Fibroblast of lung (primary cell): ENCODE data around the gene MIOX. TPM values are rescaled to one million over a fixed set of nuclear protein-coding genes. Genes with fewer than 3 reads are reported as not detected.

Experiments
- DNase-seq, 2 donors: peaks; one replicate each; pipeline versions ENCODE4 v3.0.0 to v3.0.0-alpha.2; 2010; ENCODE audit warnings: low read depth in 2 of 2
- H2AFZ ChIP-seq: 2 replicates; pipeline ENCODE4 v1.5.1; 2012; ENCODE audit warnings: low read length, control low read depth, inconsistent platforms
- H3K27ac ChIP-seq: 2 replicates; pipeline ENCODE4 v1.5.1; 2011; ENCODE audit warnings: low read length, control low read depth; ENCODE audit not compliant: insufficient read depth
- H3K27me3 ChIP-seq: 2 replicates; pipeline ENCODE4 v1.5.1; 2011; ENCODE audit warnings: mild to moderate bottlenecking, low read length; ENCODE audit not compliant: control insufficient read depth, insufficient read depth
- H3K36me3 ChIP-seq: 2 replicates; pipeline ENCODE4 v1.5.1; 2011; ENCODE audit warnings: low read length; ENCODE audit not compliant: control insufficient read depth, insufficient read depth
- H3K4me1 ChIP-seq: 2 replicates; pipeline ENCODE4 v1.5.1; 2011; ENCODE audit warnings: low read length; ENCODE audit not compliant: control insufficient read depth, insufficient read depth; ENCODE audit errors: extremely low read depth
- H3K4me2 ChIP-seq: 2 replicates; pipeline ENCODE4 v1.5.1; 2011; ENCODE audit warnings: low read length, control low read depth; ENCODE audit not compliant: insufficient read depth; ENCODE audit errors: extremely low read depth
- H3K4me3 ChIP-seq, 4 experiments: fragments of 200-600 bp in 1 of 4; sonication (generic) in 1 of 4; replicated peaks in 1 of 4; 2 replicates each; pipeline ENCODE4 v1.5.1; 2011 to 2016; ENCODE audit warnings: low read length in 4 of 4, low read depth in 3 of 4, mild to moderate bottlenecking in 3 of 4, control low read depth in 2 of 4, inconsistent platforms in 1 of 4, mixed read lengths in 1 of 4; ENCODE audit not compliant: insufficient read depth in 1 of 4; ENCODE audit errors: control extremely low read depth in 1 of 4
- H3K79me2 ChIP-seq: 2 replicates; pipeline ENCODE4 v1.5.1; 2012; ENCODE audit warnings: mild to moderate bottlenecking, low read length, inconsistent platforms; ENCODE audit not compliant: control insufficient read depth, insufficient read depth
- H3K9ac ChIP-seq: 2 replicates; pipeline ENCODE4 v1.5.1; 2011; ENCODE audit warnings: mild to moderate bottlenecking, low read length, control low read depth; ENCODE audit not compliant: insufficient read depth
- H3K9me3 ChIP-seq: 2 replicates; pipeline ENCODE4 v1.5.1; 2012; ENCODE audit warnings: low read depth, low read length; ENCODE audit not compliant: control insufficient read depth, insufficient read depth
- H4K20me1 ChIP-seq: 2 replicates; pipeline ENCODE4 v1.5.1; 2011; ENCODE audit warnings: low read length; ENCODE audit not compliant: control insufficient read depth, insufficient read depth; ENCODE audit errors: extremely low read depth
- EZH2 ChIP-seq: IDR thresholded peaks from 2 replicates; pipeline ENCODE4 v1.5.1; 2012; ENCODE audit warnings: low read length, control low read depth, mild to moderate bottlenecking; ENCODE audit errors: missing control alignments
- polyA plus RNA-seq, 2 donors: library from polyadenylated mRNA; depleted of rRNA in 1 of 2; stranded (reverse) in 1 of 2; unstranded in 1 of 2; fragments of >200 nt; gene quantifications; 2 replicates each; pipeline ENCODE4 v1.2.1, GENCODE V29; 2011 to 2012; ENCODE audit warnings: missing spikeins in 1 of 2
- total RNA-seq: library from RNA; depleted of rRNA; stranded (reverse); fragments of >200 nt; gene quantifications from 2 replicates; pipeline ENCODE4 v1.2.1, GENCODE V29; 2014
- TF ChIP-seq, protein P1 (sequence below), 2 donors: IDR thresholded peaks in 1 of 2; conservative IDR thresholded peaks in 1 of 2; 1 replicate in 1 of 2; 2 replicates in 1 of 2; pipeline ENCODE4 v1.5.1; 2011 to 2012; ENCODE audit warnings: low read length in 2 of 2, control low read depth in 1 of 2, inconsistent platforms in 1 of 2, low read depth in 1 of 2, mild to moderate bottlenecking in 1 of 2

The MIOX gene
- total and polyA plus RNA-seq, 2 donors (not counting 1 experiment from before 2014, with no cell fraction given), result 0.06 to 0.17 TPM

- no peak overlapping the region for H3K27ac ChIP-seq
Measured at GRCh38 chr22:50443801-50444625, 42.6 kb upstream of the MIOX start.

DNA sequence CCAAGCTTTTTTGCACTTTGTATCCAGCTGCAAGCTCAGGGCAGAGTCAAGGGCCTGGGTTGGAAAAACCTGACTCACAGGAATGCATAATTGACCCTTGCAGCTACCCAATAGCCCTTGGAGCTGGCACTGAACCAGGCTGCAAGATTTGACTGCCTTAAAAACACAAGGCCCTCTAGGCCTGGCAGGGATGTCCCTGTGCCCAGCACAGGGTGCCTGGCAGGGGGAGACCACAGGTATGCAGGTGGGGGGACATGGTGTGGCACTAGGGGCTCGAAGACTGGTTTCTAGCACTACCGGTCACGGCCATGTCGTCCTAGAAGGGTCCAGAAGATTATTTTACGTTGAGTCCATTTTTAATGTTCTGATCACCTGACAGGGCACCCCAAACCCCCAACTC, 42.0 kb upstream of the MIOX start:
- H3K27me3 ChIP-seq, result no peaks in the 10 kb centered on the region
- peaks cover 32% of the 10 kb centered on the region for H3K36me3 ChIP-seq
- H3K9me3 ChIP-seq, result no peaks in the 10 kb centered on the region
- H3K4me1 ChIP-seq, result peaks cover 8% of the 10 kb centered on the region
- no peak overlapping the region for H3K9ac ChIP-seq
- no peak overlapping the region for H3K4me2 ChIP-seq
- H4K20me1 ChIP-seq, result no peaks in the 10 kb centered on the region
- no peak for TF ChIP-seq EZH2
- TF ChIP-seq, protein P1, sequence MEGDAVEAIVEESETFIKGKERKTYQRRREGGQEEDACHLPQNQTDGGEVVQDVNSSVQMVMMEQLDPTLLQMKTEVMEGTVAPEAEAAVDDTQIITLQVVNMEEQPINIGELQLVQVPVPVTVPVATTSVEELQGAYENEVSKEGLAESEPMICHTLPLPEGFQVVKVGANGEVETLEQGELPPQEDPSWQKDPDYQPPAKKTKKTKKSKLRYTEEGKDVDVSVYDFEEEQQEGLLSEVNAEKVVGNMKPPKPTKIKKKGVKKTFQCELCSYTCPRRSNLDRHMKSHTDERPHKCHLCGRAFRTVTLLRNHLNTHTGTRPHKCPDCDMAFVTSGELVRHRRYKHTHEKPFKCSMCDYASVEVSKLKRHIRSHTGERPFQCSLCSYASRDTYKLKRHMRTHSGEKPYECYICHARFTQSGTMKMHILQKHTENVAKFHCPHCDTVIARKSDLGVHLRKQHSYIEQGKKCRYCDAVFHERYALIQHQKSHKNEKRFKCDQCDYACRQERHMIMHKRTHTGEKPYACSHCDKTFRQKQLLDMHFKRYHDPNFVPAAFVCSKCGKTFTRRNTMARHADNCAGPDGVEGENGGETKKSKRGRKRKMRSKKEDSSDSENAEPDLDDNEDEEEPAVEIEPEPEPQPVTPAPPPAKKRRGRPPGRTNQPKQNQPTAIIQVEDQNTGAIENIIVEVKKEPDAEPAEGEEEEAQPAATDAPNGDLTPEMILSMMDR (conservative IDR thresholded peaks at IDR 0.05 in 1 of 2, IDR thresholded peaks at IDR 0.05 in 1 of 2; ENCODE audit: low read depth in 1 of 2, low read length in 2 of 2), result no peak
- H2AFZ ChIP-seq, result no peak overlapping the region
- no peak overlapping the region for H3K4me3 ChIP-seq
- peak; percentile 77 to 80 for DNase-seq
- no peaks in the 10 kb centered on the region for H3K79me2 ChIP-seq
- H3K27ac ChIP-seq, result peak overlapping the region; percentile 34

More at GRCh38 chr22:50443801-50444625, 42.6 kb upstream of the MIOX start:
- Histone ChIP-seq H3K4me2 (no peak overlapping the region), H2AFZ (no peak overlapping the region), H3K4me3 (no peak overlapping the region), H3K9me3 (no peaks in the 10 kb centered on the region), H3K4me1 (peaks cover 8% of the 10 kb centered on the region), H3K36me3 (peaks cover 32% of the 10 kb centered on the region), H3K27me3 (no peaks in the 10 kb centered on the region), H3K79me2 (no peaks in the 10 kb centered on the region), H4K20me1 (no peaks in the 10 kb centered on the region), H3K9ac (no peak overlapping the region)
- TF ChIP-seq EZH2, result no peak
- TF ChIP-seq, protein P1 (conservative IDR thresholded peaks at IDR 0.05 in 1 of 2, IDR thresholded peaks at IDR 0.05 in 1 of 2; ENCODE audit: low read depth in 1 of 2, low read length in 2 of 2), result no peak
- no peak for DNase-seq

DNA sequence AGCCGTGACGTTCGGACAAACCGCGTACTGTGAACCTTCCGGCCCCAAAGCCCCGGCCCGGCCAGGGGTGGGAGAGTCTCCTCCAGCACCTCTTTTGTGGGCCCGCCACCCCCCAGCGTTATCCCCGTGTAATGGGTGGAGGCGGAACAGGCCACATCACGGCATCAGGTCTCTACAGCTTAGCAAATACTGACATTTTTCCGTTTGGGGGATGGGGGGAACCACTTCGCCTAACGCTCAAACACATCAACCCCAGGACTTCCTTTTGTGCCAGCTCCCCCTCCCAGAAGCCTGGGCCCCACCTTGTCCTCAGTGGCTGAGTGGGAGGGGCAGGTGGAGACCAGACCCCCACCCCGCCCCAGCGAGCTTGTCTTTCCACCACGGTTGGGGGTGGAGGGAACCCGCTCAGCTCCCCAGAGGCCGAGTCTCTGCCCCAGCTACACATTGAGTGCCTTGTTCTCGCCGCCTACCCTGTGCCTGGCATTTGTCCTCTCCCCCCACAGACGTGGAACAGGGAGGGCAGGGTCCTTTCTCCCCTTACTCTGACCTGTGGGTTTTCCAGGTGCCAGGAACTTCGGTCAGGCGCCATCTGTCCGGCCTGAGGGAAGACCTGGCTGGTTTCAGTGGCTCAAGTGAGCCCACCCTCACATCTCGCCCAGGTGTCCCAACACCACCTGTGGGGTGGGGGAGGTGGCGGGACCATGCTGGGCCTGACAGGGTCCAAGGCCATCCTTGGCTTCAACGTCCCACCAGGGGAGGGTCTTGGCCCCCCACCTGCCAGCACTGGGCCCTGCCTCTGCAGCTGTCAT, 41.4 kb upstream of the MIOX start:
- no peak for DNase-seq
- peak overlapping the region; percentile 34 for H3K27ac ChIP-seq
- no peak overlapping the region for H3K4me3 ChIP-seq
- H2AFZ ChIP-seq, result no peak overlapping the region
- no peaks in the 10 kb centered on the region for H4K20me1 ChIP-seq
- no peaks in the 10 kb centered on the region for H3K27me3 ChIP-seq
- no peak overlapping the region for H3K4me2 ChIP-seq
- no peaks in the 10 kb centered on the region for H3K79me2 ChIP-seq
- H3K9me3 ChIP-seq, result no peaks in the 10 kb centered on the region
- H3K36me3 ChIP-seq, result peaks cover 31% of the 10 kb centered on the region
- TF ChIP-seq, protein P1 (conservative IDR thresholded peaks at IDR 0.05 in 1 of 2, IDR thresholded peaks at IDR 0.05 in 1 of 2; ENCODE audit: low read depth in 1 of 2, low read length in 2 of 2), result no peak
- no peak for TF ChIP-seq EZH2
- H3K4me1 ChIP-seq, result peaks cover 8% of the 10 kb centered on the region
- no peak overlapping the region for H3K9ac ChIP-seq
